MM.1S (cell line): ENCODE results near the gene GNAL.

Experiments used
- DNase-seq: peaks from one replicate; pipeline ENCODE4 v3.0.0-alpha.2; 2015
- H2AFZ ChIP-seq: fragments of 300-600 bp; sonication (generic); 2 replicates; pipeline ENCODE4 v1.6.0; 2016; ENCODE audit warnings: antibody characterized with exemption, low read length
- H3F3A ChIP-seq: fragments of 300-600 bp; sonication (generic); 2 replicates; pipeline ENCODE4 v1.6.1; 2016; ENCODE audit warnings: mild to moderate bottlenecking, antibody characterized with exemption, low read length, moderate library complexity, mixed read lengths; ENCODE audit not compliant: insufficient read depth
- H3K27ac ChIP-seq: fragments of 300-600 bp; sonication (generic); 2 replicates; pipeline ENCODE4 v1.5.1; 2016; ENCODE audit warnings: mild to moderate bottlenecking, low read length
- H3K27me3 ChIP-seq: fragments of 300-600 bp; sonication (generic); replicated peaks from 2 replicates; pipeline ENCODE4 v1.6.0; 2016; ENCODE audit warnings: low read length; ENCODE audit not compliant: insufficient read depth
- H3K36me3 ChIP-seq: fragments of 300-600 bp; sonication (generic); replicated peaks from 2 replicates; pipeline ENCODE4 v1.6.1; 2016; ENCODE audit warnings: mild to moderate bottlenecking, low read length, mixed read lengths; ENCODE audit not compliant: insufficient read depth
- H3K4me1 ChIP-seq: fragments of 300-600 bp; sonication (generic); 2 replicates; pipeline ENCODE4 v1.6.1; 2016; ENCODE audit warnings: low read length, mixed read lengths
- H3K4me2 ChIP-seq: fragments of 300-600 bp; sonication (generic); 2 replicates; pipeline ENCODE4 v1.6.0; 2016; ENCODE audit warnings: low read depth, low read length
- H3K4me3 ChIP-seq: fragments of 300-600 bp; sonication (generic); 2 replicates; pipeline ENCODE4 v1.5.1; 2016; ENCODE audit warnings: low read length, mixed read lengths
- H3K79me2 ChIP-seq: fragments of 300-600 bp; sonication (generic); 2 replicates; pipeline ENCODE4 v1.6.1; 2016; ENCODE audit warnings: mixed run types, low read length, mixed read lengths
- H3K9ac ChIP-seq: fragments of 300-600 bp; sonication (generic); 2 replicates; pipeline ENCODE4 v1.6.1; 2016; ENCODE audit warnings: low read length, mixed read lengths
- H3K9me2 ChIP-seq: fragments of 300-600 bp; sonication (generic); replicated peaks from 2 replicates; pipeline ENCODE4 v1.6.1; 2016; ENCODE audit warnings: mild to moderate bottlenecking, low read length, mixed read lengths; ENCODE audit not compliant: insufficient read depth
- H3K9me3 ChIP-seq: fragments of 300-600 bp; sonication (generic); replicated peaks from 2 replicates; pipeline ENCODE4 v1.6.1; 2016; ENCODE audit warnings: mild to moderate bottlenecking, low read length, mixed read lengths; ENCODE audit not compliant: insufficient read depth
- H4K20me1 ChIP-seq: fragments of 300-600 bp; sonication (generic); 2 replicates; pipeline ENCODE4 v1.6.1; 2016; ENCODE audit warnings: mild to moderate bottlenecking, low read length, moderate library complexity, mixed read lengths; ENCODE audit not compliant: insufficient read depth
- CTCF ChIP-seq: fragments of 300-600 bp; sonication (generic); IDR thresholded peaks from 2 replicates; pipeline ENCODE4 v1.5.1; 2016; ENCODE audit warnings: antibody characterized with exemption, low read length, mixed read lengths
- EZH2 ChIP-seq: fragments of 300-600 bp; sonication (generic); optimal IDR thresholded peaks from 2 replicates; pipeline ENCODE3; 2017; ENCODE audit warnings: low read depth, mild to moderate bottlenecking, antibody characterized with exemption, low read length, mixed read lengths
- EZH2phosphoT487 ChIP-seq: fragments of 300-600 bp; sonication (generic); IDR thresholded peaks from 2 replicates; pipeline ENCODE4 v1.6.1; 2018; ENCODE audit warnings: antibody characterized with exemption, low read length

GNAL gene

DNA sequence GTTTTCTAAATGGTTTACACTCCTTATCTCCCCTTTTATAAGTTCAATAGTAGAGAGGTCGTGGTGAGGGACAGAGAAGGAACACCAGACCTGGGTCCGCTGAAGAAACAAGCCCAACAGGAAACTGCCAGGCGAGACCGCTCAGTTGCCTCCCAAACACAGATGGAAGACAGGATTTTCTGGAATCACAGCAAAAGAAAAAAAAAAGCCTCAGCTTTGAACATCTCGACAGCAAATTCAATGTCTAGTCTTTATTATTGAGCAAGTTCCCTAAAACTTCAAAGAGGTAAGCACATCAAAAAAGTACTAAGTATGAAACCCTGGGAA lies 33.5 kb upstream of the GNAL start:
- H3K4me2 ChIP-seq = peak overlapping the region; percentile 43
- no peaks in the 10 kb centered on the region for H3K79me2 ChIP-seq
- no peaks in the 10 kb centered on the region for H3F3A ChIP-seq
- H4K20me1 ChIP-seq = no peaks in the 10 kb centered on the region
- no peaks in the 10 kb centered on the region for H3K9me3 ChIP-seq
- H3K4me3 ChIP-seq = no peak overlapping the region
- TF ChIP-seq EZH2phosphoT487 (no peak), CTCF (no peak), EZH2 (no peak)
- H3K27me3 ChIP-seq = 0 out of 2 replicates have a peak, but pooled peaks cover 3% of the 10 kb centered on the region
- no peak for DNase-seq
- no peak overlapping the region for H3K9ac ChIP-seq
- H3K27ac ChIP-seq = no peak overlapping the region
- no peaks in the 10 kb centered on the region for H3K9me2 ChIP-seq
- H3K4me1 ChIP-seq = no peaks in the 10 kb centered on the region
- H3K36me3 ChIP-seq = no peaks in the 10 kb centered on the region
- no peak overlapping the region; the same call in 1 of the 2 replicates for H2AFZ ChIP-seq

DNA sequence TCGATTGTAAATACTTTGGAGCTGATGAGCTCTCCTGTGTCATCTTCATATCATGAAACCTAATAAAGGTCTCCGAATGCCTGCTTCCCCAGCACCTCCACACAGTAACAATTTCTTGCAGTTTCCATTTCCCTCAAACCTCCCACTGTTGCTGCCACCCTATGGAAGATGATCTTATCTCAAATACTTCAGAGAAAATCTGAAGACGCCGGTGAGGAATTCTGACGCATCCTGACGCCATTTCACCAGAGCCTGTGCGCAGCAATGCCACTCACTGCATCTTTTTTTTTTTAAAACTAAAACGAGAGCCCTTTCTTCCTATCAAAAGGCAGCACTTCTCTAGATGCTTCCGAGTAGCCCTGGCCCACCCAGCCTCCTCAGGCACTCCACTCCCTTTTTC lies 31.9 kb upstream of the GNAL start:
- Histone ChIP-seq H3K9me2 (no peaks in the 10 kb centered on the region), H3K4me1 (no peaks in the 10 kb centered on the region), H2AFZ (no peak overlapping the region), H3K79me2 (no peaks in the 10 kb centered on the region), H4K20me1 (no peaks in the 10 kb centered on the region), H3K9ac (no peak overlapping the region), H3F3A (no peaks in the 10 kb centered on the region), H3K4me2 (no peak overlapping the region), H3K9me3 (no peaks in the 10 kb centered on the region), H3K4me3 (no peak overlapping the region), H3K27ac (no peak overlapping the region), H3K27me3 (0 out of 2 replicates have a peak, but pooled peaks cover 3% of the 10 kb centered on the region), H3K36me3 (no peaks in the 10 kb centered on the region)
- TF ChIP-seq CTCF (no peak), EZH2 (no peak)
- no peak for DNase-seq

DNA sequence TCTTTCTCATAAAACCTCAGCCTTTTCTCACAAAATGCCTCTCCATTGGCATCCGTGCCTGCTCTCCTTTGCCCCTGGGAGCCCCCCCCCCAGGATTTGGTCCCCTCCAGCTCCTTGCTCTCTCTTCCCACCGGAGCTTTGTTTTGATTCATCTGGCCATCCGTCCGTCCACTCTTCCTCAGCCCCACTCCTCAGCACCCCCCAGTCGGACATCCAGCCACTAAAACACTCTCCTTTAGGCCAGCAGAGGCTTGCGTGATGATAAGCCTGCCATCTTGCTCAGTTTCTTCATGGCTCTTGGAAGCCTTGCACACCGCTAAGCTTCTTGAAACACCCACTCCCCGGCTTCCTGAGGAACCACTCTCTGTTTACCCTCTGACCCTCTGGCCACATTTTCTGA lies 31.5 kb upstream of the GNAL start:
- Histone ChIP-seq H3K9ac (no peak overlapping the region), H3K9me2 (no peaks in the 10 kb centered on the region), H3K4me3 (no peak overlapping the region), H3K27me3 (0 out of 2 replicates have a peak, but pooled peaks cover 3% of the 10 kb centered on the region), H3K4me1 (0 out of 2 replicates have a peak, but pooled peaks cover under 1% of the 10 kb centered on the region), H3K36me3 (no peaks in the 10 kb centered on the region), H3K79me2 (no peaks in the 10 kb centered on the region), H3K27ac (no peak overlapping the region), H3F3A (no peaks in the 10 kb centered on the region), H2AFZ (no peak overlapping the region), H4K20me1 (no peaks in the 10 kb centered on the region), H3K4me2 (no peak overlapping the region), H3K9me3 (no peaks in the 10 kb centered on the region)
- DNase-seq = no peak
- TF ChIP-seq CTCF = no peak
- TF ChIP-seq EZH2 = no peak
- no peak for TF ChIP-seq EZH2phosphoT487

DNA sequence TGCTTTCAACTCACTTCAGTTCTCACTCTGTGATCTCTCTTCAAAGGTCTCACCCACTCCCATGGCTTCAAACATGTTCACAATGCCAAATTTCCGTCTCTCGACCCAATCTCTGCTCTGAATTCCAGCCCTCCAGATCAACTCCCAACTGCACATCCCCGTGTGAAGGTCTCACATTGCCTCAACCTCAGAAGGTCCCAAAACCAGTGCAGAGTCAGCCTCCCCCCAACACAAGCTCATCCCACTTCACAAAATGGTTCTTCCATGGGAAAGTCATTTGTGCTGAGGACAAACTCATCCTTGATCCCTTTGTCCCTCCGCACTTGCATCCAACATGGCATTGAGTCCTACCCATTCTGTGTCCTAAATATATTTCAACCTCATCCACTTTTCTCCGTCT lies 31.0 kb upstream of the GNAL start:
- H3K9me3 ChIP-seq = no peaks in the 10 kb centered on the region
- H3K27me3 ChIP-seq = 0 out of 2 replicates have a peak, but pooled peaks cover 3% of the 10 kb centered on the region

More for the DNA sequence above, 31.0 kb upstream of the GNAL start:
- H3K9me2 ChIP-seq = no peaks in the 10 kb centered on the region
- no peak overlapping the region for H3K27ac ChIP-seq
- no peaks in the 10 kb centered on the region for H3K36me3 ChIP-seq
- no peaks in the 10 kb centered on the region for H4K20me1 ChIP-seq
- no peak overlapping the region for H2AFZ ChIP-seq
- TF ChIP-seq CTCF (no peak), EZH2 (no peak), EZH2phosphoT487 (no peak)
- H3K4me2 ChIP-seq = no peak overlapping the region
- no peak for DNase-seq
- no peak overlapping the region for H3K9ac ChIP-seq
- no peak overlapping the region for H3K4me3 ChIP-seq
- H3K4me1 ChIP-seq = peaks cover 5% of the 10 kb centered on the region; the same call in 1 of the 2 replicates
- no peaks in the 10 kb centered on the region for H3F3A ChIP-seq
- no peaks in the 10 kb centered on the region for H3K79me2 ChIP-seq
